Glomerular visceral epithelial cell (primary cell): ENCODE measurements around the gene KRTAP19-8.

Experiments
- DNase-seq: peaks from one replicate; pipeline ENCODE4 v3.0.0-alpha.2; 2016; ENCODE audit errors: extremely low spot score

KRTAP19-8 gene

DNA sequence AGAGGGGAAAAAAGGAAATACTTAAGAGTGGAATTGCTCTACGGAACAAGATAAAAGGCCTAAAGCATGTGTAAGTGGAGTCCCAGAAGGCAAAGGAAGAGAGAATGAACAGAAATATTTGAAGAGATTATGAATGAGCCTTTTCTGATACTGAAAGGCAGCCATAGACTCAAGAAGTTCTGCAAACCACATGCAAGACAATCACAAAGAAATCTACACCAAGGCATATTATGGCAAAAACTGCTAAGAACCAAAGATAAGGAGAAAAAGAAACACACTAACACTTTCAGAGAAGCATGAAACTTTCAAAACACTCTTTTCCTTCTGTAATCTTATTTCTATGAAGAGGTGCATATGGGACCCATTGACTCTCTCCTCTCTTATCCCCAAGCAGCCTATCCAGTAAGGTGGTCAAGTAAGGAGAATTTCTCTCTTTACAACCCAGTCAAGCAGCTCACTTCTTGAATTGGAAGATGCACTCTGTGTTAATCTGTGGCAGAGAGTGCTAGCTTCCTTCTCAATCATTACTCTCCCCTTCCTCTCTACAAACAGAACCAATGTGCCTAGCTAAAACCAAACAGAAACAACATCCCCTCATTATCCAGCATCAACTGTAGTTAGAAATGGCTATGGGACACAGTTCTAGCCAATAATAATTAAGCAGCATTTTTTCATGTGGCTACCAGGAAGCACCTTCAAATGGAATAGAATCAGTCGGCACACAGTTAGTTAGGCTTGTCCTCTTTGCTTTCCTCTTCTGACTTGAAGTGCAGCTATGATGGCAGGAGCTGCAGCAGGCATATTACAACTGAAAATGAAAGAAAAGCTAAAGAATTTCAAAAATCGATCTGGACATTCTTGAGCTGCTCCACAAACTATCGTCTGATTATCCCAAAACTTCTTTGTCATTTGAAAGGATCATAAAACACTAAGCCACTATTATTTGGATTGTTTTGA, 25.9 kb downstream of the KRTAP19-8 start:
- DNase-seq: no peak

DNA sequence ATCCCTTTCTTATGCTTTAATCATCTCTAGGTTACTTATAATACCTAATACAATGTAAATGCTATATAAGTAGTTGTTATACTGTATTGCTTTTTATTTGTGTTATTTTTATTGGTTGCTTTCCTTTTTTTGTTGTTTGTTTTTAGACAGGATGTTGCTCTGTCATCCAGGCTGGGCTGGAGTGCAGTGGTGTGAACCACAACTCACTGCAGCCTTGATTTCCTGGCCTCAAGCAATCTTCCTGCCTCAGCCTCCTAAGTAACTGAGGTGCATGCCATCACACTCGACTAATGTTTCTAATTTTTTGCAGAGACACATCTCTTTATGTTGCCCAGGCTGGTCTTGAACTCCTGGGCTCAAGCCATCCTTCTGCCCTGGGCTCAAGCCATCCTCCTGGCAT, 26.9 kb downstream of the KRTAP19-8 start:
- no peak for DNase-seq

GRCh38 chr21:31008355-31008754, 29.9 kb downstream of the KRTAP19-8 start:
- no peak for DNase-seq

DNA sequence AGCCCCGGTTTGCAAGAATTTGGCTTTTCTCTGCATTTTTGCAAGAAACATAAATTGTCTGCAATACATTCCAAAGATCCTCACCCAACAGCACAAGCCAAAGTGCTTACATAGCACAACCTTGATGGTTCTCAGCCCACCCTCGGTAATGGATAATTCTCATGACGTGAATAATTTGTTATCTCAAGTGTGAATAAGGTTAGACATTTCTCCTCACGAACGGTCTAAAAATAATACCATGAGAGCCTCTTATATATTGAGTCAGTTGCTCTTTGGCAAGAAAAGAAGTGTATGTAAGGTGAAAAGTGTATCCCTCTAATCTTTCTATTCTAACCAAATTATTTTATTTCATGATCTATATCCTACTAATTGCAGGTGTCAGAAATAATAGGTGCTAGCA, 33.3 kb downstream of the KRTAP19-8 start:
- no peak for DNase-seq

DNA sequence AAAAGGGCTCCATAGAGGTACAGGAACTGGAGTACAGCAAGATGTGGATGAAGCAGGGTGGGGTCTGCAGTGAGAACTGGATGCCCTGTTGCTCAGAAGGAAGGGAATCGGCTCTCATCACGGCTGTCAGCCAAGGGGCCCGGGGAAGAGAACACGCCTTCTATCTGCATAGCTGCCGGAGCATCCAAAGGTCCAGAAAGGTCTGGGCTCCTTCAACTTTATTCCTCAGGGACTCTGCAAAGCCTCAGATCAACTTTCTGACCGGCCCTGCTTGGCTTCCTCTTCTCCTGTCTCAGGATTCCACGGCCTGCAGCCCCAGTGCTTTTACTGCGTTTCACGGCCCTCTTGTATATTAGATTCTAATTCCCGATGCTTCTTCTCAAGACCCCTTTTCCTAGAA, 34.8 kb downstream of the KRTAP19-8 start:
- no peak for DNase-seq

DNA sequence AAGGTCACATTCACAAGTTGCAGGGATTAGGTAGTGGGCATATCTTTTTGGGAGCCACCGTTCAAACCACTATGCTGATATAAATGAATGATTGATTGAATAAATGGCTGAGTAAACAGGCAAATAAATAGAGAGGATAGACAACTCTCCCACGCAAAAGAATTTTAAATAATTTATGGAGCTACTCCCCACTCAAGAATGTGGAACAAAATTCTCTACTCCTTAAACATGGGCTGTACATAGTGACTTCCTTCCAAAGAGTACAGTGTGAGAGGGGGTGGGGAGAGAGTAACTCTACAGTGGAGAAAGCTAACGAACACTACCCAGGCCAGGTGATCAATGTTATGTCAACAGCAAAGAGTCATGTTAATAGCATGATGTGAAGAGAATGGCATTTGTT, 40.7 kb downstream of the KRTAP19-8 start:
- no peak for DNase-seq

GRCh38 chr21:30996728-30997127, 41.5 kb downstream of the KRTAP19-8 start:
- DNase-seq: no peak

- DNase-seq: no peak
These were observed 43.3 kb downstream of the KRTAP19-8 start for GRCh38 chr21:30994932-30995331.

GRCh38 chr21:30990514-30991262, 47.6 kb downstream of the KRTAP19-8 start:
- no peak for DNase-seq

DNA sequence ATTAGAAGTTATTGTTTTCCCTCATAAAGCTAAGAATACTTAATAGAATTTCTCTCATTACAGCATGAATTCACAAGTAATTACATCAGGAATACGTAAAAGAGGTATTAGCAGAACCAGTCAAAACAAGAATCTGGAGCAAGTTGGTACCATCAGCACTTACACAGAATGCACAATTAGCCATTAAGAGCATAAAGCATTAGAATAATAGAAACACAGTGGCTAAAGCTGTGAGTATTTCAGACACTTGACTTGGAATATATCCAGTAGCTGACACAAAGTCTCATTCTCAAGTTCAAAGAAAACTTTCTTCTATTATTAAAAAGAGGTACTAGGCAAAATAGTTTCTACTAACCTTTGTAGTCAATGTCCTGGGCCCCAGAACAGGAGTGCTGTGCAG, 49.6 kb downstream of the KRTAP19-8 start:
- DNase-seq: no peak
